ENCODE results near the gene NNAT. TPM values are rescaled to one million over a fixed set of nuclear protein-coding genes. Genes with fewer than 3 reads are reported as not detected.

Gene NNAT
- total and polyA plus RNA-seq, 4 donors, result 0.98 to 20.6 (median 8.2) TPM

DNA sequence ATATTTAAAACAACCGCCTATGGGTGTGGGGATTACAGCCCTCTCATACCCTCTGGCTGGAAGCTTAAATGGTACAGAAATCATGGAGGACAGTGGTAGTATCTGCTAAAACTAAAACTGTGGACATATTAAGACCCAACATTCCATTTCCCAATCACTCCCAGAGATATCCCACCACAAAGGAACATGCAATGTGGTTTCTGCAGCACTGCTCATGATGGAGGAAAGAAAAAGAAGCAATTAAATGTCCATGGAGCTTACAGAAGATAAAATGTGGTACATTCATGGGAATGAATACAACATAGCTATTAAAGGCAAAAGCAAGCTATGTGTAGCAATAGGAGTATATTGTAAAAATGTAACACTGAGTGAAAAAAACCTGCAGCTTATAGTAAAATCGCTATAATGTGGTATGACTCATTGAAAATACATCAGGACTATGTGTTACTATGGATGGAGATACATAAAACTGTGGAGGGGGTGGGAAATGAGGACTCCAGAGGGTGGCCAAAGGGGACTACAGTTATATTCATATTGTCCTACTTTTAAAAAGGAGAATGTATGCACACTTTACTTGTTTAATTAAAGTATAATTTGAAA, 22.9 kb upstream of the NNAT start:
- H3K36me3 ChIP-seq (ENCODE audit: control insufficient read depth in 4 of 4, insufficient read depth in 4 of 4, low read length in 4 of 4), result peaks cover 0 to 2% (median under 1%) of the 10 kb centered on the region in 4 donors
- DNase-seq (no peak), ATAC-seq (ENCODE audit: insufficient read depth, low FRiP score) (no peak)
- H3K9me3 ChIP-seq (ENCODE audit: control insufficient read depth in 4 of 4, insufficient read depth in 3 of 4, low read length in 3 of 4), result peaks cover 0 to 4% (median 0%) of the 10 kb centered on the region in 4 donors
- H3K4me3 ChIP-seq, result no peak overlapping the region
- no peak overlapping the region for H3K27ac ChIP-seq (ENCODE audit: low read depth in 1 of 2, low read length in 1 of 2)
- no peaks in the 10 kb centered on the region for H3K27me3 ChIP-seq (ENCODE audit: control insufficient read depth in 3 of 3, insufficient read depth in 3 of 3, low read length in 2 of 3)
- H3K4me1 ChIP-seq (ENCODE audit: control insufficient read depth in 5 of 5, insufficient read depth in 5 of 5, low read length in 5 of 5), result no peaks in the 10 kb centered on the region
- no peak overlapping the region for H3K9ac ChIP-seq (ENCODE audit: insufficient read depth in 1 of 2, low read length in 2 of 2)
- TF ChIP-seq, protein P1, sequence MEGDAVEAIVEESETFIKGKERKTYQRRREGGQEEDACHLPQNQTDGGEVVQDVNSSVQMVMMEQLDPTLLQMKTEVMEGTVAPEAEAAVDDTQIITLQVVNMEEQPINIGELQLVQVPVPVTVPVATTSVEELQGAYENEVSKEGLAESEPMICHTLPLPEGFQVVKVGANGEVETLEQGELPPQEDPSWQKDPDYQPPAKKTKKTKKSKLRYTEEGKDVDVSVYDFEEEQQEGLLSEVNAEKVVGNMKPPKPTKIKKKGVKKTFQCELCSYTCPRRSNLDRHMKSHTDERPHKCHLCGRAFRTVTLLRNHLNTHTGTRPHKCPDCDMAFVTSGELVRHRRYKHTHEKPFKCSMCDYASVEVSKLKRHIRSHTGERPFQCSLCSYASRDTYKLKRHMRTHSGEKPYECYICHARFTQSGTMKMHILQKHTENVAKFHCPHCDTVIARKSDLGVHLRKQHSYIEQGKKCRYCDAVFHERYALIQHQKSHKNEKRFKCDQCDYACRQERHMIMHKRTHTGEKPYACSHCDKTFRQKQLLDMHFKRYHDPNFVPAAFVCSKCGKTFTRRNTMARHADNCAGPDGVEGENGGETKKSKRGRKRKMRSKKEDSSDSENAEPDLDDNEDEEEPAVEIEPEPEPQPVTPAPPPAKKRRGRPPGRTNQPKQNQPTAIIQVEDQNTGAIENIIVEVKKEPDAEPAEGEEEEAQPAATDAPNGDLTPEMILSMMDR (IDR thresholded peaks at IDR 0.05; ENCODE audit: control extremely low read depth, extremely low read depth), result no peak
- 94 to 95% methylated on average over 2 of the region's 2 CpGs for WGBS, 2 donors

DNA sequence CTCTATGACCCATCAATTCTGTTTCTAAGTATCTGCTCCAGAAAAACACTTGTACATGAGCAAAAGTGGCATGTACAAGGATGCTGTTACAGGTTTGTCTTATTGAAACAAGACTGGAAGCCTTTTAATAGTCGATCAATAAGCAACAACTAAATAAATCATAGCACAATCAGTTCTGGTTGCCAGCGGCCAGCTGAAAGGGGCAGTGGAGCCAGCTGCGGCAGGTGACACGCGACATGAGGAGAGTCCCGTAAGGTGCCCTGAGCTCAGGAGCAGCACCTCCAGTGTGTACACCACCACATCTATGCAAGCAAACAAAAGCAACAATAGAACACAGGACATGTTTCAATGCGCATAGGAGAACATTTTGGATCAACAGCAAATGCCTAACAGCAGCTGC, 20.7 kb upstream of the NNAT start:
- Histone ChIP-seq H3K27me3 (ENCODE audit: control insufficient read depth in 3 of 3, insufficient read depth in 3 of 3, low read length in 2 of 3) (no peaks in the 10 kb centered on the region), H3K36me3 (ENCODE audit: control insufficient read depth in 4 of 4, insufficient read depth in 4 of 4, low read length in 4 of 4) (no peaks in the 10 kb centered on the region), H3K9ac (ENCODE audit: insufficient read depth in 1 of 2, low read length in 2 of 2) (no peak overlapping the region), H3K9me3 (ENCODE audit: control insufficient read depth in 4 of 4, insufficient read depth in 3 of 4, low read length in 3 of 4) (no peaks in the 10 kb centered on the region), H3K4me1 (ENCODE audit: control insufficient read depth in 5 of 5, insufficient read depth in 5 of 5, low read length in 5 of 5) (no peaks in the 10 kb centered on the region), H3K27ac (ENCODE audit: low read depth in 1 of 2, low read length in 1 of 2) (no peak overlapping the region), H3K4me3 (no peak overlapping the region)
- TF ChIP-seq, protein P1 (IDR thresholded peaks at IDR 0.05; ENCODE audit: control extremely low read depth, extremely low read depth), result no peak
- no peak for ATAC-seq (ENCODE audit: insufficient read depth, low FRiP score)
- WGBS, 2 donors, result 95 to 96% methylated on average over 7 of the region's 7 CpGs
- DNase-seq, result no peak

DNA sequence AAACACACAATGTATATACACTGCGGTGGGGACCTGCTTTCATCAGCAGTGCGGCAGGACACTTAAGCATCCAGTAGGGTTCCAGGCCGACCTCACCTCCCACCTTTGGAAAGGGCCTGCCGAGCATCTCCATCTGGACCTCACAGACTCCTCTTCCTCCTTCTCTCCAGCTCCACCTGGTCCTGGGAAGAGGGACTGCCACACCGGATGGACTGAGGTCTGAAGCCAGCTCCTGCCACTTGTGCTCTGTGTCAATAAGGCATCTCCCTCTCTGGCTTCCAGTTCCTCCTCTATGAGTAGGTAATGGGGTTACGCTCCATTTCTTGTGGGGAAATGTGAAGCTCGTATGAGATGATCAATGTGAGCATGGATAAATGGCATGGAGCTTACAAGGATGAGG, 19.1 kb upstream of the NNAT start:
- Histone ChIP-seq H3K4me3 (no peak overlapping the region), H3K9ac (ENCODE audit: insufficient read depth in 1 of 2, low read length in 2 of 2) (no peak overlapping the region), H3K4me1 (ENCODE audit: control insufficient read depth in 5 of 5, insufficient read depth in 5 of 5, low read length in 5 of 5) (no peaks in the 10 kb centered on the region), H3K36me3 (ENCODE audit: control insufficient read depth in 4 of 4, insufficient read depth in 4 of 4, low read length in 4 of 4) (no peaks in the 10 kb centered on the region), H3K27me3 (ENCODE audit: control insufficient read depth in 3 of 3, insufficient read depth in 3 of 3, low read length in 2 of 3) (no peaks in the 10 kb centered on the region), H3K27ac (ENCODE audit: low read depth in 1 of 2, low read length in 1 of 2) (no peak overlapping the region), H3K9me3 (ENCODE audit: control insufficient read depth in 4 of 4, insufficient read depth in 3 of 4, low read length in 3 of 4) (no peaks in the 10 kb centered on the region)
- no peak for DNase-seq
- TF ChIP-seq, protein P1 (IDR thresholded peaks at IDR 0.05; ENCODE audit: control extremely low read depth, extremely low read depth), result no peak
- WGBS, 2 donors, result 89 to 90% methylated on average over 7 of the region's 7 CpGs
- ATAC-seq (ENCODE audit: insufficient read depth, low FRiP score), result no peak

DNA sequence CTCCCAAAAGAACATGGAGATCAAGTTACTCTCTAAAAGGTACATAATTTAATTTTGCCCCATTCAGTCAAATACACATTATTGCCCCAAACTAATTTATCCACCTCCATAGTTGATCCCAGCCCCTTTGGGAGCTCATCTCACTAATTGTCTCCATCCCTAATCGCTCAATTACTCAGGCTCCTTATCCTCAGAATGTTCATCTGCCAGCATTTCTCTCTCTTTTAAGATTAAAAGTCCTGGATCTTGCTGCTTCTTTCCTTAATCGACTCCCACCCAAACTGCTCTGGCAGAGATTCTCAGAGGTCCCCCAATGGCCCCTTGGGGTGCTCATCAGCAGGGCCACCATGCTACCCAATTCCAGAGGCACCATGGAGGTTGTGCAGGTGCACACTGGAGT, 18.4 kb upstream of the NNAT start:
- H3K4me3 ChIP-seq, result no peak overlapping the region
- no peak overlapping the region for H3K27ac ChIP-seq (ENCODE audit: low read depth in 1 of 2, low read length in 1 of 2)
- H3K4me1 ChIP-seq (ENCODE audit: control insufficient read depth in 5 of 5, insufficient read depth in 5 of 5, low read length in 5 of 5), result no peaks in the 10 kb centered on the region
- H3K9ac ChIP-seq (ENCODE audit: insufficient read depth in 1 of 2, low read length in 2 of 2), result no peak overlapping the region
- TF ChIP-seq, protein P1 (IDR thresholded peaks at IDR 0.05; ENCODE audit: control extremely low read depth, extremely low read depth), result no peak
- ATAC-seq (ENCODE audit: insufficient read depth, low FRiP score) (no peak), DNase-seq (no peak)
- no peaks in the 10 kb centered on the region for H3K36me3 ChIP-seq (ENCODE audit: control insufficient read depth in 4 of 4, insufficient read depth in 4 of 4, low read length in 4 of 4)
- WGBS, 2 donors, result 94 to 98% methylated on average over 2 of the region's 2 CpGs
- H3K27me3 ChIP-seq (ENCODE audit: control insufficient read depth in 3 of 3, insufficient read depth in 3 of 3, low read length in 2 of 3), result no peaks in the 10 kb centered on the region
- no peaks in the 10 kb centered on the region for H3K9me3 ChIP-seq (ENCODE audit: control insufficient read depth in 4 of 4, insufficient read depth in 3 of 4, low read length in 3 of 4)

Measured in lung (tissue), 12 donors.